Breast epithelium (tissue), 3 donors: ENCODE measurements around the gene WIPI1.

ENCODE experiments used
- CTCF ChIP-seq, 3 donors: fragments of 450-650 bp; IDR thresholded peaks; one replicate each; pipeline ENCODE4 v1.5.1; 2016 to 2017; ENCODE audit warnings: antibody characterized with exemption in 3 of 3, mild to moderate bottlenecking in 3 of 3, moderate library complexity in 3 of 3
- POLR2A ChIP-seq: fragments of 450-650 bp; IDR thresholded peaks from one replicate; pipeline ENCODE4 v1.6.1; 2016; ENCODE audit warnings: antibody characterized with exemption, mild to moderate bottlenecking, moderate library complexity
- POLR2AphosphoS5 ChIP-seq, 3 donors: sonication (generic); formaldehyde crosslinking; IDR thresholded peaks; one replicate each; pipeline ENCODE4 v1.6.1; 2017; ENCODE audit warnings: antibody characterized with exemption in 3 of 3

DNA sequence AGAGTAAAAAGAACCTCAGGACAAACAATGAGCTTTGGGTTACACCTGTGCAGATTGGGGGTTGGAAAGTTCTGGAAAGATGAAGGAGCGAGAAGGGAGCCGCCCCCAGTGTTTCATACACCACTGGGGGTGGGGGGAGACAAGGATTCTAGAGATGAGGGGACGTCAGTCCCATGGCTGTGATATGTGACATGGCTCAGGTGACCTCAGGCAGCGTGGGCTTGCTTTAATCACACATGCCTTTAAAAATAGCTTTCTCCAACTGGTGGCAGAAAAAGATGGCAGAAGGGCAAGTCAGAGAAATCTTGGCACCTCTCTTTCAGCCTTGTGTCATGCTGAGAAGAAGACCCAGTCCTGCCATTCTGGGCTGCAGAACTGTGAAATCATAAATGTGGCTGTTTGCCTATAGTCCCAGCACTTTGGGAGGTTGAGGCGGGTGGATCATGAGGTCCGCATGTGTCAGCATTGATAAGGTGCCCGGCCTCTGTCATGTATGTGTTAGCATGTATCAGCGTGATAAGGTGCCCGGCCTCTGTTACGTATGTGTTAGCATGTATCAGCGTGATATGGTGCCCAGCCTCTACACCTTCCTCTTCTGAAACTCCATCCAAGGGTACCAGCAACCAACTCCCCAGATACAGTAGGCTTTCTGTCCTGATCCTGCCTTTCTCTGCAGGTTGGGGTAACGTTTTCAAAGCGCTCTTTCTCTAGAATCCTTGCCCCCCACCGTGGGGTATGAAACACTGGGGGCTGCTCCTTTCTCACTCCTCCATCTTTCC lies 25.0 kb downstream of the WIPI1 start:
- TF ChIP-seq CTCF (IDR thresholded peaks at IDR 0.05) (no peak), POLR2A (no peak), POLR2AphosphoS5 (IDR thresholded peaks at IDR 0.05) (no peak)
